GM12801 (cell line): Measurements from ENCODE around the gene FHOD3.

Experiments
- CTCF ChIP-seq: IDR thresholded peaks from one replicate; pipeline ENCODE4 v1.5.1; 2011; ENCODE audit warnings: control low read depth; ENCODE audit not compliant: insufficient read length; ENCODE audit errors: extremely low read depth

Gene FHOD3

GRCh38 chr18:36595818-36596215, 298.3 kb downstream of the FHOD3 start:
- no peak for TF ChIP-seq CTCF

DNA sequence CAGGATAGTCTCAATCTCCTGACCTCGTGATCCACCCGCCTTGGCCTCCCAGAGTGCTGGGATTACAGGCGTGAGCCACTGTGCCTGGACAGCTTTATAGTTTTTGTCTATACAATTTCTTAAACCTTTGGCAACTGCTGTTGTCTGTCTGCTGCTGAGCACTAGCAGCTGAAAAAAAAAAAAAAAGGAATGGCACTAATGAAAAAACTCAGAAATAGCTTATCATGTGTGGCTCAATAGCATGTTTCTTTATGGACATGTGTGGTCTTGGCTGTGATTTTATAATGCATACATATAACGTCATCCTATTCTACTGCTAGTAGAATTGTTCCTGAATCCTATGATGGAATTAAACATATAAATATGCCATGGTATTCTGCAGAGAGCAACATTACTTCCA, 300.1 kb downstream of the FHOD3 start:
- no peak for TF ChIP-seq CTCF

DNA sequence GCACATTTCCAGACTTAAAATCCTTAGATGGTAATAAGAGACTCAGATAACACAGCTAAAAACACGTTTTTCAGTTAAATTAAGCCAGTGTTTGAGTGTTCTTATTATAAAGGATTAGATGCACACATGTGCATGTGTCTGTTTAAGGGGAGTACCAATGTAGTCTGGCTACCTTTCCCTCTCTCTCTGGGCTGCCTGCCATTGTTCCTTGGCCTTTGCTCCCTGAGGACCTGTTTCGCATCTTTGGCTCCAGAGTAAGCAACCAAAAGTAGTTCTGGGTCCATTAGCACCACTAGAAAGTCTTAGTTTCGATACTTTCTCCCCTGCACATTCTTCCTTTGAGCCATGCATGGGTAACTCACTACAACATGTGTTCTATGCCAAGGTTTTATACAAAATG, 303.0 kb downstream of the FHOD3 start:
- TF ChIP-seq CTCF = no peak

GRCh38 chr18:36601316-36601715, 303.8 kb downstream of the FHOD3 start:
- no peak for TF ChIP-seq CTCF

- TF ChIP-seq CTCF = no peak
Observed at GRCh38 chr18:36602071-36602470, 304.6 kb downstream of the FHOD3 start.

- TF ChIP-seq CTCF = no peak
Observed at GRCh38 chr18:36602620-36603019, 305.1 kb downstream of the FHOD3 start.

- no peak for TF ChIP-seq CTCF
Observed at GRCh38 chr18:36608107-36608506, 310.6 kb downstream of the FHOD3 start.

DNA sequence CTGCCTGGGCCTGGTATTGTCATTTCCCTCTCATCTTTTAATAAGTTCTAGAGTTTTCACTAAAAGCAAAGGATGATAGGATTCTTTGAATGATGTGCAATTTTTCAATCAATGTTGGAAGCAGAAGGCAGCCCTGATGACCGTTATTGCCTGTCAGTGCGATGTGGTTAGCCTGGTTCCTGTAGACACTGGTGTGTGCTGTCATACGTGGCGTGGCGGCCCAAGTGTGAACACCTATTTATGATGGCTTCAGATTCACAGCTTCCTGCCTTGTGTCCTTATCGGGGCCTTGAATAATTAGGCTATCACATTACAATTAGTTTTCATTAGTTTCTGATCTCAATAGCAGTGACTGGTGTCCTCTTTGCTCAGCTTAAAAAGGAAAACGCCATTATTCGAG, 312.7 kb downstream of the FHOD3 start:
- TF ChIP-seq CTCF = no peak
